Activated CD4-positive, alpha-beta T cell treated with anti-CD3 and anti-CD28 coated beads for 36 hours (primary cell): ENCODE data around the gene MAG. TPM values are rescaled to one million over a fixed set of nuclear protein-coding genes. Genes with fewer than 3 reads are reported as not detected.

ENCODE experiments used
- ATAC-seq: fragments of 200-7000 bp; cut with Tn5 transposase; one replicate; pipeline ENCODE4 v1.10.0; 2021; ENCODE audit warnings: mild to moderate bottlenecking, moderate library complexity
- CTCF ChIA-PET: fragments of 350-600 bp; sonication (Branson Sonifier 250); formaldehyde crosslinking; loops from one replicate; lab custom pipeline; 2021; ENCODE audit warnings: antibody characterized with exemption; lab: Charles Lee
- POLR2A ChIA-PET: fragments of 350-600 bp; sonication (Branson Sonifier 250); formaldehyde crosslinking; loops from one replicate; lab custom pipeline; 2021; ENCODE audit warnings: antibody characterized with exemption, inconsistent platforms; lab: Charles Lee
- DNase-seq: peaks from one replicate; pipeline ENCODE4 v3.0.0-alpha.2; 2020
- H3K27ac Mint-ChIP-seq: one replicate; pipeline ENCODE4 v1.8.0; 2021; ENCODE audit warnings: mixed read lengths
- H3K27me3 Mint-ChIP-seq: one replicate; pipeline ENCODE4 v1.8.0; 2021; ENCODE audit warnings: mixed read lengths
- H3K36me3 Mint-ChIP-seq: one replicate; pipeline ENCODE4 v1.8.0; 2021; ENCODE audit warnings: low read depth, mixed read lengths
- H3K4me1 Mint-ChIP-seq: one replicate; pipeline ENCODE4 v1.8.0; 2021; ENCODE audit warnings: mixed read lengths
- H3K4me3 Mint-ChIP-seq: one replicate; pipeline ENCODE4 v1.8.0; 2021; ENCODE audit warnings: mild to moderate bottlenecking, moderate library complexity, mixed read lengths
- H3K9me3 Mint-ChIP-seq: one replicate; pipeline ENCODE4 v1.8.0; 2021; ENCODE audit warnings: low read depth, mixed read lengths
- intact Hi-C, 2 experiments: fragments of 100-400 bp; cut with DNase I in 1 of 2; cut with micrococcal nuclease in 1 of 2; formaldehyde crosslinking; loops; one replicate each; pipeline versions ENCODE4 v1.14.2 to v1.15.1; 2022 to 2024; cut with DNase I, micrococcal nuclease
- total RNA-seq, 2 experiments: library from RNA; stranded (reverse); gene quantifications; one replicate each; pipeline ENCODE4 v1.2.3, GENCODE V29; 2021

Gene MAG
- total RNA-seq, 2 experiments from 2014 or later = 0.19 to 0.34 TPM

DNA sequence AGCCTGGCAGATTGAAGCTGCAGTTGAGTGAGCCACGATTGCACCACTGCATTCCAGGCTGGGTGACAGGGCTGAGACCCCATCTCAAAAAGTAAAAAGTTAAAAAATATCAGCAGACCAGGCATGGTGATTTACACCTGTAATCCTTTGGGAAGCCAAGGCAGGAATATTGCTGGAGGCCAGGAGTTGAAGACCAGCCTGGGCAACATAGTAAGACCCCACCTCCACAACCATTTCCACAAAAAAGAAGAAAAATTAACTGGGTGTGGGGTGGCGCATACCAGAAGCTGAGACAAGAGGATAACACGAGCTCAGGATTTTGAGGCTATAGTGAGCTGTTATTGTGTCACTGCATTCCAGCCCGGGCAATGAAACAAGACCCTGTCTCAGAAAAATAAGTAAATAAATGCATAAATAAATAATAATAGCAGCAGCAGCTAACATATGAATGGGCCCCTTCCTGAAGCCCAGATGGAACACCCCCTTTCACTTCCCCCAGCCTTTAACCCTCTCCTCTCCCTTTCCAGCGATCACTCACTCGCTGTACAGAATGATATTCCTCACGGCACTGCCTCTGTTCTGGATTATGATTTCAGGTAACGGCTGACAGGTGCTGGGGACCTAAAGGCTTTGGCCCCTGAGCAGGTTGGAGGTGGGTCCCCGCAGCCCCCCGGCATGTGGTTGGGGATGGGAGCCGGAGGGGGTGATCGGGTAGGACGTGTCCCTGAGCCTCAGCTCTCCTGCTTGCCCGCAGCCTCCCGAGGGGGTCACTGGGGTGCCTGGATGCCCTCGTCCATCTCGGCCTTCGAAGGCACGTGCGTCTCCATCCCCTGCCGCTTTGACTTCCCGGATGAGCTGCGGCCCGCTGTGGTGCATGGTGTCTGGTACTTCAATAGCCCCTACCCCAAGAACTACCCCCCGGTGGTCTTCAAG, 3.2 kb downstream of the MAG start:
- intact Hi-C loops = no loop called here
- H3K4me1 Mint-ChIP-seq = peaks cover 8% of the 10 kb centered on the region
- H3K27me3 Mint-ChIP-seq = no peaks in the 10 kb centered on the region
- H3K27ac Mint-ChIP-seq = peak overlapping the region; percentile 16
- H3K36me3 Mint-ChIP-seq = no peaks in the 10 kb centered on the region
- H3K9me3 Mint-ChIP-seq = no peaks in the 10 kb centered on the region
- ATAC-seq (no peak), DNase-seq (no peak)
- H3K4me3 Mint-ChIP-seq = no peak overlapping the region
- ChIA-PET POLR2A (no interaction called here), CTCF (interaction anchor here (0.7 to 0.8 kb wide), 3 partner anchors 11 to 61 kb away, joined by 3 to 5 read pairs (median 4); no protein-coding TSS in a partner anchor)

- peak overlapping the region; percentile 16 for H3K27ac Mint-ChIP-seq
- intact Hi-C loops = no loop called here
- no peaks in the 10 kb centered on the region for H3K27me3 Mint-ChIP-seq
- CTCF ChIA-PET = interaction anchor here (0.7 to 0.8 kb wide), 2 partner anchors 12 to 61 kb away, joined by 3 to 4 read pairs; no protein-coding TSS in a partner anchor
- peaks cover 8% of the 10 kb centered on the region for H3K4me1 Mint-ChIP-seq
- DNase-seq (peak; percentile 68), ATAC-seq (peak; percentile 82)
- H3K4me3 Mint-ChIP-seq = peak overlapping the region; percentile 12
- H3K9me3 Mint-ChIP-seq = no peaks in the 10 kb centered on the region
- no peaks in the 10 kb centered on the region for H3K36me3 Mint-ChIP-seq
- POLR2A ChIA-PET = no interaction called here
Measured at GRCh38 chr19:35295792-35296462, 4.0 kb downstream of the MAG start.

- intact Hi-C loops = no loop called here
- ATAC-seq = peak; percentile 50
Measured at GRCh38 chr19:35296644-35297514, 4.9 kb downstream of the MAG start.

GRCh38 chr19:35297515-35297848, 5.5 kb downstream of the MAG start:
- Mint-ChIP-seq H3K27ac (no peak overlapping the region), H3K27me3 (no peaks in the 10 kb centered on the region), H3K9me3 (no peaks in the 10 kb centered on the region), H3K4me1 (peaks cover 8% of the 10 kb centered on the region), H3K4me3 (no peak overlapping the region), H3K36me3 (no peaks in the 10 kb centered on the region)
- ATAC-seq (no peak), DNase-seq (no peak)
- CTCF ChIA-PET = no interaction called here
- POLR2A ChIA-PET = interaction anchor here (0.6 kb wide), 1 partner anchor 1130 kb away, joined by 4 read pairs; no protein-coding TSS in a partner anchor
- intact Hi-C loops = no loop called here

More at GRCh38 chr19:35296644-35297514, 4.9 kb downstream of the MAG start:
- DNase-seq = no peak
- peaks cover 8% of the 10 kb centered on the region for H3K4me1 Mint-ChIP-seq
- ChIA-PET POLR2A (interaction anchor here (0.6 kb wide), 1 partner anchor 1131 kb away, joined by 4 read pairs; no protein-coding TSS in a partner anchor), CTCF (no interaction called here)
- H3K27me3 Mint-ChIP-seq = no peaks in the 10 kb centered on the region
- H3K36me3 Mint-ChIP-seq = no peaks in the 10 kb centered on the region
- H3K9me3 Mint-ChIP-seq = no peaks in the 10 kb centered on the region
- H3K4me3 Mint-ChIP-seq = no peak overlapping the region
- no peak overlapping the region for H3K27ac Mint-ChIP-seq

- DNase-seq = no peak
- Mint-ChIP-seq H3K27ac (no peak overlapping the region), H3K36me3 (no peaks in the 10 kb centered on the region), H3K4me1 (peaks cover 8% of the 10 kb centered on the region), H3K27me3 (no peaks in the 10 kb centered on the region), H3K9me3 (no peaks in the 10 kb centered on the region), H3K4me3 (no peak overlapping the region)
- POLR2A ChIA-PET = no interaction called here
- intact Hi-C loops = no loop called here
- CTCF ChIA-PET = no interaction called here
- ATAC-seq = no peak
Measured at GRCh38 chr19:35297922-35298321, 6.0 kb downstream of the MAG start.

DNA sequence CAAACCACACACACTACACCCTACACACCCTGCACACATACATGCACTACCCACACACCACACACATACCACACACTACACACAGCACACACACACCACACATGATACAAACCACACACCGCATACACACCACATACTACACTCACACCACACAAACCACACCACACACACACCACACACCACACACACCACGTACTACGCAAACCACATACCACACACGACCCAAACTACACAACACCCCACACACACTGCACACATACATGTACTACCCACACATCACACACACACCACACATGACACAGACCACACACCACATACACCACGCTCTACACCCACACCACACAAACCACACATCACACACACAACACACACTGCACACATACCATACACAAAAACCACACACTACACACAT, 6.6 kb downstream of the MAG start:
- intact Hi-C loops = no loop called here
- CTCF ChIA-PET = no interaction called here
- H3K27me3 Mint-ChIP-seq = no peaks in the 10 kb centered on the region
- no peak overlapping the region for H3K4me3 Mint-ChIP-seq
- H3K4me1 Mint-ChIP-seq = peaks cover 8% of the 10 kb centered on the region
- ATAC-seq = no peak
- H3K27ac Mint-ChIP-seq = no peak overlapping the region
- POLR2A ChIA-PET = no interaction called here
- no peaks in the 10 kb centered on the region for H3K9me3 Mint-ChIP-seq
- DNase-seq = no peak
- no peaks in the 10 kb centered on the region for H3K36me3 Mint-ChIP-seq

GRCh38 chr19:35299523-35300338, 7.8 kb downstream of the MAG start:
- intact Hi-C loops = no loop called here
- ChIA-PET CTCF (no interaction called here), POLR2A (no interaction called here)
- H3K4me1 Mint-ChIP-seq = peaks cover 8% of the 10 kb centered on the region
- no peaks in the 10 kb centered on the region for H3K36me3 Mint-ChIP-seq
- H3K27me3 Mint-ChIP-seq = no peaks in the 10 kb centered on the region
- no peak for ATAC-seq
- H3K4me3 Mint-ChIP-seq = no peak overlapping the region
- DNase-seq = peak; percentile 36
- no peak overlapping the region for H3K27ac Mint-ChIP-seq
- H3K9me3 Mint-ChIP-seq = no peaks in the 10 kb centered on the region

DNA sequence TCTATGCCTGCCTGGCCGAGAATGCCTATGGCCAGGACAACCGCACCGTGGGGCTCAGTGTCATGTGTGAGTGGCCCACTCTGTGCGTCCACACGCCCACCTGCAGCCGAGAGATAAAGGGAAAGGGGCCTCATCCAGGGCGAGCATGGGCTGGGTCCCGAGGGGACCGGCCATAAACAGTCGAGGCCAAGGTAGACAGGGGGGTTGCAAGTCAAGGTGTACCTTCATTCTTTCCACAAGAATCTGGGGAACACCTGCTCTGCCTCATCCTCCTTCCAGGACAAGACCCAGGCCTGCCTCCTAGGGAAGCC, 8.3 kb downstream of the MAG start:
- intact Hi-C loops = no loop called here
- H3K27me3 Mint-ChIP-seq = no peaks in the 10 kb centered on the region
- H3K4me3 Mint-ChIP-seq = no peak overlapping the region
- ChIA-PET CTCF (no interaction called here), POLR2A (no interaction called here)
- no peak for ATAC-seq
- peaks cover 8% of the 10 kb centered on the region for H3K4me1 Mint-ChIP-seq
- H3K27ac Mint-ChIP-seq = no peak overlapping the region
- no peak for DNase-seq
- H3K36me3 Mint-ChIP-seq = no peaks in the 10 kb centered on the region
- H3K9me3 Mint-ChIP-seq = no peaks in the 10 kb centered on the region

DNA sequence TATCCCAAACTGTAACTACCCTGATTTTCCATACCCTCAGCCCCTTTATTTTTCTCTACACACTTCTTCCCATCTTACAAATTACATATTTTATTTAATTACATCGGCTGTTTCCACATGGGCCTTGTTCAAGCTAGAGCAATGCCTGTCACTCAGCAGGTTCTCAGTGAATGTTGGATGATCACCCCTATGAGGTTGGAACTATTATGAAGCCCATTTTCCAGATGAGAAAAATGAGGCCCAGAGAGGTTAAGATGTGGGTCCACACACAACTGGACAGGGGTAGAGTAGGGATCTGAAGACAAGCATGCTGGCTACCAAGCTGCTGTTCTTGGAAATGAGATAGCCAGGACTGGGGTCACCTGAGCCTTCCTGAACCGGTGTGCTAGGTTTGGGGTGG, 10.0 kb downstream of the MAG start:
- CTCF ChIA-PET = no interaction called here
- POLR2A ChIA-PET = no interaction called here

GRCh38 chr19:35302446-35302845, 10.5 kb downstream of the MAG start:
- Mint-ChIP-seq H3K27ac (no peak overlapping the region), H3K36me3 (no peaks in the 10 kb centered on the region), H3K9me3 (no peaks in the 10 kb centered on the region), H3K27me3 (no peaks in the 10 kb centered on the region), H3K4me3 (no peak overlapping the region), H3K4me1 (no peaks in the 10 kb centered on the region)
- ChIA-PET CTCF (no interaction called here), POLR2A (no interaction called here)
- ATAC-seq = no peak
- intact Hi-C loops = no loop called here
- no peak for DNase-seq

More for the DNA sequence above, 10.0 kb downstream of the MAG start:
- no peak for DNase-seq
- Mint-ChIP-seq H3K4me1 (no peaks in the 10 kb centered on the region), H3K4me3 (no peak overlapping the region), H3K9me3 (no peaks in the 10 kb centered on the region), H3K36me3 (no peaks in the 10 kb centered on the region), H3K27me3 (no peaks in the 10 kb centered on the region), H3K27ac (no peak overlapping the region)
- no peak for ATAC-seq
- intact Hi-C loops = no loop called here
